Smooth muscle cell (in vitro differentiated cells): ENCODE measurements around the gene RAD51AP2. TPM values are rescaled to one million over a fixed set of nuclear protein-coding genes. Genes with fewer than 3 reads are reported as not detected.
"Not testable (repeated sequence)": the region's sequence is repeated elsewhere in the genome, so short reads cannot be mapped to it uniquely, and the experiment has no call there.

ENCODE experiments used
- DNase-seq: peaks from one replicate; lab custom pipeline; 2025; ENCODE audit not compliant: unreplicated experiment; lab: John Stamatoyannopoulos, UW
- H2AFZ ChIP-seq: fragments of 200-600 bp; sonication (generic); 2 replicates; pipeline ENCODE4 v1.6.0; 2016; ENCODE audit warnings: antibody characterized with exemption, low read depth, mild to moderate bottlenecking
- H3F3A ChIP-seq: fragments of 200-600 bp; sonication (generic); 2 replicates; pipeline ENCODE4 v1.6.0; 2017; ENCODE audit warnings: antibody characterized with exemption, low read depth
- H3K27ac ChIP-seq: fragments of 200-600 bp; sonication (generic); 2 replicates; pipeline ENCODE4 v1.5.1; 2016; ENCODE audit warnings: low read depth, mild to moderate bottlenecking
- H3K27me3 ChIP-seq: fragments of 200-600 bp; sonication (generic); 2 replicates; pipeline ENCODE4 v1.6.1; 2016; ENCODE audit warnings: low read depth, mild to moderate bottlenecking
- H3K36me3 ChIP-seq: fragments of 200-600 bp; sonication (generic); 2 replicates; pipeline ENCODE4 v1.5.1; 2016; ENCODE audit warnings: low read depth
- H3K4me1 ChIP-seq: fragments of 200-600 bp; sonication (generic); 2 replicates; pipeline ENCODE4 v1.5.1; 2016; ENCODE audit warnings: low read depth
- H3K4me2 ChIP-seq: fragments of 200-600 bp; sonication (generic); 2 replicates; pipeline ENCODE4 v1.6.0; 2016; ENCODE audit warnings: mild to moderate bottlenecking
- H3K4me3 ChIP-seq: fragments of 200-600 bp; sonication (generic); 2 replicates; pipeline ENCODE4 v1.5.1; 2016; ENCODE audit warnings: mild to moderate bottlenecking
- H3K79me2 ChIP-seq: fragments of 200-600 bp; sonication (generic); 2 replicates; pipeline ENCODE4 v1.6.0; 2016; ENCODE audit warnings: low read depth, mild to moderate bottlenecking
- H3K9ac ChIP-seq: fragments of 200-600 bp; sonication (generic); 2 replicates; pipeline ENCODE4 v1.6.0; 2016; ENCODE audit warnings: low read depth
- H3K9me3 ChIP-seq: fragments of 200-600 bp; sonication (generic); replicated peaks from 2 replicates; pipeline ENCODE4 v1.5.1; 2016; ENCODE audit warnings: low read depth
- H4K20me1 ChIP-seq: fragments of 200-600 bp; sonication (generic); 2 replicates; pipeline ENCODE4 v1.6.0; 2016; ENCODE audit warnings: low read depth
- WGBS: methylation state at CpG from one replicate; pipeline ENCODE4 v1.1.7; 2016; ENCODE audit warnings: low lambda C conversion rate; 5-methylcytosine and 5-hydroxymethylcytosine counted together
- polyA plus RNA-seq: library from polyadenylated mRNA; unstranded; fragments of >200 nt; fragmentation: Nextera tagmentation; extraction: Ambion mirVana; gene quantifications from 2 replicates; pipeline ENCODE4 v1.2.1, GENCODE V29; 2016
- total RNA-seq: library from RNA; depleted of rRNA; stranded (reverse); fragments of >200 nt; gene quantifications from 2 replicates; pipeline ENCODE4 v1.2.3, GENCODE V29; 2014
- TF ChIP-seq, protein P1 (sequence below): fragments of 200-600 bp; sonication (generic); IDR thresholded peaks from 2 replicates; pipeline ENCODE4 v1.5.1; 2017; ENCODE audit warnings: borderline replicate concordance, mild to moderate bottlenecking, antibody characterized with exemption; ENCODE audit not compliant: insufficient read depth, poor library complexity, severe bottlenecking

The RAD51AP2 gene
- total and polyA plus RNA-seq, 2 experiments from 2014 or later: 0.04 to 0.06 TPM

GRCh38 chr2:17506736-17507616 is 11.3 kb downstream of the RAD51AP2 start:
- H3K9ac ChIP-seq: no peak overlapping the region
- H3K4me2 ChIP-seq: no peak overlapping the region
- no peaks in the 10 kb centered on the region for H3F3A ChIP-seq
- no peaks in the 10 kb centered on the region for H4K20me1 ChIP-seq
- TF ChIP-seq, protein P1, sequence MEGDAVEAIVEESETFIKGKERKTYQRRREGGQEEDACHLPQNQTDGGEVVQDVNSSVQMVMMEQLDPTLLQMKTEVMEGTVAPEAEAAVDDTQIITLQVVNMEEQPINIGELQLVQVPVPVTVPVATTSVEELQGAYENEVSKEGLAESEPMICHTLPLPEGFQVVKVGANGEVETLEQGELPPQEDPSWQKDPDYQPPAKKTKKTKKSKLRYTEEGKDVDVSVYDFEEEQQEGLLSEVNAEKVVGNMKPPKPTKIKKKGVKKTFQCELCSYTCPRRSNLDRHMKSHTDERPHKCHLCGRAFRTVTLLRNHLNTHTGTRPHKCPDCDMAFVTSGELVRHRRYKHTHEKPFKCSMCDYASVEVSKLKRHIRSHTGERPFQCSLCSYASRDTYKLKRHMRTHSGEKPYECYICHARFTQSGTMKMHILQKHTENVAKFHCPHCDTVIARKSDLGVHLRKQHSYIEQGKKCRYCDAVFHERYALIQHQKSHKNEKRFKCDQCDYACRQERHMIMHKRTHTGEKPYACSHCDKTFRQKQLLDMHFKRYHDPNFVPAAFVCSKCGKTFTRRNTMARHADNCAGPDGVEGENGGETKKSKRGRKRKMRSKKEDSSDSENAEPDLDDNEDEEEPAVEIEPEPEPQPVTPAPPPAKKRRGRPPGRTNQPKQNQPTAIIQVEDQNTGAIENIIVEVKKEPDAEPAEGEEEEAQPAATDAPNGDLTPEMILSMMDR: no peak
- no peaks in the 10 kb centered on the region for H3K27me3 ChIP-seq
- no peak overlapping the region for H3K27ac ChIP-seq
- H2AFZ ChIP-seq: peak overlapping the region; percentile 4
- H3K79me2 ChIP-seq: no peaks in the 10 kb centered on the region
- no peak for DNase-seq
- 86% methylated on average over 2 of the region's 2 CpGs for WGBS
- no peaks in the 10 kb centered on the region for H3K4me1 ChIP-seq
- H3K9me3 ChIP-seq: no peaks in the 10 kb centered on the region
- H3K4me3 ChIP-seq: no peak overlapping the region
- no peaks in the 10 kb centered on the region for H3K36me3 ChIP-seq

DNA sequence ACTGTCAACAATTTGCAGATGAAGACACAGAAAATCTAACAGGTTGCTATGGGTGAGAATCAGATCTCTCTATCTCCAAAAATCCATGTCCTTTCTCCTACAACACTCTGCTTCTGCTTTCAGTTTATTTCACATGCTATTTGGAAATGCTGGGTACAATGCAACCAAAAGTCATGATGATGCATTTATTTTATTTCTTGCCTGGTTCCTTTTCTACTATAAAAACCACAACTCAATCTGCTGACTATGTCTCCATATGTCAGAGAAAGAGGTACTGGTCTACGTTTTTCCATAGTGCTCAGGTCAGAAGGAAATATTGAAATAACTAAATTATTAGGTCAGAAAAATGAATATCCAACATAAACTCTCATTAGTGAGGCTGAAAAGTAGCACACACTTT is 20.5 kb downstream of the RAD51AP2 start:
- TF ChIP-seq, protein P1: no peak
- 74% methylated on average over 1 of the region's 1 CpG for WGBS

GRCh38 chr2:17495590-17495989 is 22.6 kb downstream of the RAD51AP2 start:
- H3F3A ChIP-seq: no peaks in the 10 kb centered on the region
- no peak overlapping the region for H3K4me2 ChIP-seq
- H3K27ac ChIP-seq: no peak overlapping the region
- no peaks in the 10 kb centered on the region for H3K9me3 ChIP-seq
- H3K27me3 ChIP-seq: no peaks in the 10 kb centered on the region
- WGBS: 72% methylated on average over 1 of the region's 1 CpG
- no peaks in the 10 kb centered on the region for H3K79me2 ChIP-seq
- H3K36me3 ChIP-seq: no peaks in the 10 kb centered on the region
- no peaks in the 10 kb centered on the region for H3K4me1 ChIP-seq
- no peak overlapping the region for H2AFZ ChIP-seq
- no peak overlapping the region for H3K4me3 ChIP-seq
- TF ChIP-seq, protein P1: no peak
- no peak for DNase-seq
- H3K9ac ChIP-seq: no peak overlapping the region
- H4K20me1 ChIP-seq: no peaks in the 10 kb centered on the region

More for the DNA sequence above, 20.5 kb downstream of the RAD51AP2 start:
- Histone ChIP-seq H3K4me3 (no peak overlapping the region), H4K20me1 (no peaks in the 10 kb centered on the region), H3K9ac (no peak overlapping the region), H3K36me3 (no peaks in the 10 kb centered on the region), H3K4me1 (no peaks in the 10 kb centered on the region), H3K27me3 (no peaks in the 10 kb centered on the region), H3K79me2 (no peaks in the 10 kb centered on the region), H3K27ac (no peak overlapping the region), H3K9me3 (no peaks in the 10 kb centered on the region), H2AFZ (no peak overlapping the region), H3K4me2 (no peak overlapping the region), H3F3A (no peaks in the 10 kb centered on the region)
- DNase-seq: no peak

GRCh38 chr2:17490165-17490564 is 28.1 kb downstream of the RAD51AP2 start:
- H4K20me1 ChIP-seq, H3K27me3 ChIP-seq, H3K36me3 ChIP-seq: not testable (repeated sequence)

DNA sequence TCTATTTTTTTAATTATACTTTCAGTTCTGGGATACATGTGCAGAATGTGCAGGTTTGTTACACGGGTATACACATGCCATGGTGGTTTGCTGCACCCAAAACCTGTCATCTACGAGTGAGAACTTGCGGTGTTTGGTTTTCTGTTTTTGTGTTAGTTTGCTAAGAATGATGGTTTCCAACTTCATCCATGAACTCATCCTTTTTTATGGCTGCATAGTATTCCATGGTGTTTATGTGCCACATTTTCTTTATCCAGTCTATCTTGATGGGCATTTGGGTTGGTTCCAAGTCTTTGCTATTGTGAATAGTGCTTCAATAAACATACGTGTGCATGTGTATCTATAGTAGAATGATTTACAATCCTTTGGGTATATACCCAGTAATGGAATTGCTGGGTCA is 29.6 kb downstream of the RAD51AP2 start:
- not testable (repeated sequence) for H3F3A ChIP-seq
- WGBS: 98% methylated on average over 4 of the region's 4 CpGs

More at GRCh38 chr2:17490165-17490564, 28.1 kb downstream of the RAD51AP2 start:
- DNase-seq, H3K9me3 ChIP-seq, H3K27ac ChIP-seq, H2AFZ ChIP-seq, H3K79me2 ChIP-seq, H3K4me3 ChIP-seq, H3K4me1 ChIP-seq, H3F3A ChIP-seq, H3K4me2 ChIP-seq, H3K9ac ChIP-seq: not testable (repeated sequence)

More for the DNA sequence above, 29.6 kb downstream of the RAD51AP2 start:
- H3K4me3 ChIP-seq, H3K4me1 ChIP-seq, H3K9ac ChIP-seq, H2AFZ ChIP-seq, H4K20me1 ChIP-seq, H3K4me2 ChIP-seq, H3K27ac ChIP-seq, H3K27me3 ChIP-seq, H3K79me2 ChIP-seq, H3K9me3 ChIP-seq, H3K36me3 ChIP-seq, DNase-seq: not testable (repeated sequence)
